A375 (cell line): ENCODE data around the gene POTED. TPM values are rescaled to one million over a fixed set of nuclear protein-coding genes. Genes with fewer than 3 reads are reported as not detected.

Experiments used
- small RNA-seq: library from RNA; depleted of rRNA; stranded (forward); fragments of <200 nt; gene quantifications from one replicate; pipeline ENCODE3, GENCODE V24; 2014
- total RNA-seq: library from RNA; depleted of rRNA; stranded (reverse); fragments of >200 nt; shearing (Covaris generic); gene quantifications from 2 replicates; pipeline ENCODE4 v1.2.3, GENCODE V29; 2014; rRNA removed

The POTED gene
- total RNA-seq: 0.11 TPM in 1 of 2 replicates, not detected in the other

GRCh38 chr21:13609477-13609876 lies at the start of gene POTED:
Gene POTED, plus strand, starts transcription at chr21:13609777. Its CDS starts 452 bp downstream, at chr21:13610229.

Small RNA genes within 50 kb of the gene (small RNA-seq; reads per million reads assigned to genes)
- gene AL050303.3 (not detected), gene MIR3118-1 (not detected), gene RNU6-286P (not detected)
